ENCODE results near the gene RAB6B. TPM values are rescaled to one million over a fixed set of nuclear protein-coding genes. Genes with fewer than 3 reads are reported as not detected.
A peak's percentile ranks its signal among the peaks of the same experiment; 100 is the strongest.

RAB6B gene
- total and polyA plus RNA-seq, 2 of the 4 experiments (the other 2 are of a cell fraction), result 0.18 to 1.2 TPM

GRCh38 chr3:133938770-133939462 is 43.2 kb upstream of the RAB6B start:
- H3K4ac ChIP-seq (ENCODE audit: low read depth, low read length), result no peak overlapping the region
- no peak overlapping the region for H4K8ac ChIP-seq (ENCODE audit: low read depth in 2 of 2, low read length in 2 of 2)
- H3K36me3 ChIP-seq (ENCODE audit: control insufficient read depth, insufficient read depth, low read length), result no peaks in the 10 kb centered on the region
- H2AK5ac ChIP-seq (ENCODE audit: low read depth, low read length), result no peak overlapping the region
- intact Hi-C loops (cut with micrococcal nuclease) (loop anchor here (10.0 kb wide), 1 partner anchor 546 kb away; the partner anchor contains the start of genes ANAPC13 and CEP63), in situ Hi-C loops (cut with MboI; ENCODE audit: low sequenced_read_pairs) (loop anchor here (10.0 to 25.0 kb wide), 3 partner anchors 366 to 1202 kb away; partner anchors contain the start of genes ANAPC13 and CEP63), dilution Hi-C loops (cut with HindIII; ENCODE audit: low sequenced_read_pairs, unreplicated experiment) (no loop called here)
- no peak overlapping the region for H3K23ac ChIP-seq (ENCODE audit: low read depth, low read length)
- H2BK120ac ChIP-seq (ENCODE audit: low read depth, low read length), result no peak overlapping the region
- no peak overlapping the region for H2BK5ac ChIP-seq (ENCODE audit: low read depth, low read length, poor library complexity, severe bottlenecking)
- H2AFZ ChIP-seq (replicated peaks; ENCODE audit: low read length, poor library complexity), result no peak overlapping the region
- peak; percentile 23 for DNase-seq
- no peak overlapping the region for H4K91ac ChIP-seq (ENCODE audit: insufficient read depth, low read depth, low read length)
- no peak for ATAC-seq (ENCODE audit: low read depth)
- no peak overlapping the region for H2BK15ac ChIP-seq (ENCODE audit: low read depth, low read length)
- H3K27ac ChIP-seq (ENCODE audit: insufficient read depth, low read length), result no peak overlapping the region
- no peak overlapping the region for H3K9ac ChIP-seq (ENCODE audit: low read depth, low read length)
- H3K4me2 ChIP-seq (ENCODE audit: low read depth, low read length), result no peak overlapping the region
- peaks cover 9% of the 10 kb centered on the region for H3K4me1 ChIP-seq (ENCODE audit: control insufficient read depth, insufficient read depth, low read length)
- peaks cover 4% of the 10 kb centered on the region for H4K20me1 ChIP-seq (ENCODE audit: insufficient read depth, low read length)
- WGBS, 2 experiments (ENCODE audit: extremely low coverage in 2 of 2, insufficient read length in 1 of 2), result no CpG with 5 or more reads among the region's 2 CpGs
- H3K4me3 ChIP-seq (ENCODE audit: insufficient read depth, low read depth, low read length), result no peak overlapping the region
- H2AK9ac ChIP-seq (replicated peaks; ENCODE audit: low read depth, low read length, poor library complexity), result peak overlapping the region; percentile 1
- no peaks in the 10 kb centered on the region for H3K27me3 ChIP-seq (ENCODE audit: control insufficient read depth, insufficient read depth, low read length)
- H4K5ac ChIP-seq (ENCODE audit: low read depth, low read length), result no peak overlapping the region
- H3K18ac ChIP-seq (ENCODE audit: low read depth, low read length), result no peak overlapping the region
- H3K14ac ChIP-seq (replicated peaks; ENCODE audit: low read depth, low read length), result no peak overlapping the region
- no peak for TF ChIP-seq RFX5 (IDR thresholded peaks at IDR 0.05; ENCODE audit: low read depth, low read length)
- peak; percentile 23; the same call in 1 of the 2 replicates for TF ChIP-seq SMC3 (IDR thresholded peaks at IDR 0.05; ENCODE audit: low read depth, low read length)
- TF ChIP-seq FOS (IDR thresholded peaks at IDR 0.05; ENCODE audit: low read depth, low read length), result no peak
- TF ChIP-seq RAD21 (IDR thresholded peaks at IDR 0.05; ENCODE audit: low read length), result peak; percentile 32; the same call in 1 of the 2 replicates
- no peak; the same call in 1 of the 2 replicates for TF ChIP-seq CTCF (conservative IDR thresholded peaks at IDR 0.05; ENCODE audit: low read depth, low read length)
- TF ChIP-seq CHD1 (IDR thresholded peaks at IDR 0.05; ENCODE audit: low read depth, low read length), result no peak
- no peak for TF ChIP-seq CEBPB (IDR thresholded peaks at IDR 0.05; ENCODE audit: low read depth, low read length)
- no TSS peak for BruUV-seq (replicated peaks)
- H3K9me1 ChIP-seq (ENCODE audit: insufficient read depth, low read length), result peaks cover 8% of the 10 kb centered on the region
- H3K56ac ChIP-seq (ENCODE audit: extremely low read depth, insufficient read depth, low read length), result no peak overlapping the region
- H2BK20ac ChIP-seq (ENCODE audit: low read depth, low read length), result no peak overlapping the region
- no peaks in the 10 kb centered on the region for H3K79me1 ChIP-seq (ENCODE audit: low read depth in 1 of 2, low read length in 2 of 2)
- H3K9me3 ChIP-seq (ENCODE audit: control insufficient read depth, insufficient read depth, low read length), result no peaks in the 10 kb centered on the region
- CTCF ChIA-PET, result interaction anchor here (1.0 kb wide), 1 partner anchor 225 kb away, joined by 3 read pairs; no protein-coding TSS in a partner anchor
- POLR2A ChIA-PET (ENCODE audit: unreplicated experiment), result no interaction called here
